ENCODE results near the gene AIFM2. TPM values are rescaled to one million over a fixed set of nuclear protein-coding genes. Genes with fewer than 3 reads are reported as not detected.

The AIFM2 gene
- total RNA-seq, 1 donor from 2014 or later = 16.8 TPM

GRCh38 chr10:70120417-70120816 lies 12.2 kb downstream of the AIFM2 start:
- DNase-seq = no peak
- Histone ChIP-seq H3K4me1 (peaks cover 18% of the 10 kb centered on the region), H3K9me3 (replicated peaks) (no peaks in the 10 kb centered on the region), H3K36me3 (peaks cover 61% of the 10 kb centered on the region), H3K4me3 (no peak overlapping the region), H3K27me3 (ENCODE audit: low read depth) (no peaks in the 10 kb centered on the region), H3K27ac (replicated peaks) (no peak overlapping the region)
- TF ChIP-seq CTCF (IDR thresholded peaks at IDR 0.05; ENCODE audit: borderline replicate concordance) = no peak
- intact Hi-C loops (cut with micrococcal nuclease) = no loop called here

- H3K36me3 ChIP-seq = peaks cover 67% of the 10 kb centered on the region
- intact Hi-C loops (cut with micrococcal nuclease) = no loop called here
These were observed 13.0 kb downstream of the AIFM2 start for GRCh38 chr10:70119623-70120022.

GRCh38 chr10:70119197-70119596 lies 13.4 kb downstream of the AIFM2 start:
- TF ChIP-seq CTCF (IDR thresholded peaks at IDR 0.05; ENCODE audit: borderline replicate concordance) = no peak
- intact Hi-C loops (cut with micrococcal nuclease) = no loop called here
- Histone ChIP-seq H3K9me3 (replicated peaks) (no peaks in the 10 kb centered on the region), H3K27ac (replicated peaks) (no peak overlapping the region), H3K4me1 (peaks cover 18% of the 10 kb centered on the region), H3K27me3 (ENCODE audit: low read depth) (no peaks in the 10 kb centered on the region), H3K4me3 (no peak overlapping the region), H3K36me3 (peaks cover 71% of the 10 kb centered on the region)
- no peak for DNase-seq

More at GRCh38 chr10:70119623-70120022, 13.0 kb downstream of the AIFM2 start:
- no peak for DNase-seq
- Histone ChIP-seq H3K4me1 (peaks cover 18% of the 10 kb centered on the region), H3K27ac (replicated peaks) (no peak overlapping the region), H3K27me3 (ENCODE audit: low read depth) (no peaks in the 10 kb centered on the region), H3K9me3 (replicated peaks) (no peaks in the 10 kb centered on the region), H3K4me3 (no peak overlapping the region)
- TF ChIP-seq CTCF (IDR thresholded peaks at IDR 0.05; ENCODE audit: borderline replicate concordance) = no peak

GRCh38 chr10:70118196-70118595 lies 14.4 kb downstream of the AIFM2 start:
- intact Hi-C loops (cut with micrococcal nuclease) = no loop called here
- Histone ChIP-seq H3K4me1 (peaks cover 18% of the 10 kb centered on the region), H3K36me3 (peaks cover 74% of the 10 kb centered on the region), H3K4me3 (no peak overlapping the region), H3K9me3 (replicated peaks) (no peaks in the 10 kb centered on the region), H3K27ac (replicated peaks) (no peak overlapping the region), H3K27me3 (ENCODE audit: low read depth) (no peaks in the 10 kb centered on the region)
- DNase-seq = no peak
- TF ChIP-seq CTCF (IDR thresholded peaks at IDR 0.05; ENCODE audit: borderline replicate concordance) = no peak

- DNase-seq = no peak
- H3K27ac ChIP-seq (replicated peaks) = no peak overlapping the region
- peaks cover 18% of the 10 kb centered on the region for H3K4me1 ChIP-seq
- H3K36me3 ChIP-seq = peaks cover 74% of the 10 kb centered on the region
- H3K9me3 ChIP-seq (replicated peaks) = no peaks in the 10 kb centered on the region
- H3K27me3 ChIP-seq (ENCODE audit: low read depth) = no peaks in the 10 kb centered on the region
- no peak for TF ChIP-seq CTCF (IDR thresholded peaks at IDR 0.05; ENCODE audit: borderline replicate concordance)
- no peak overlapping the region for H3K4me3 ChIP-seq
- intact Hi-C loops (cut with micrococcal nuclease) = no loop called here
These were observed 15.0 kb downstream of the AIFM2 start for GRCh38 chr10:70117646-70118045.

Data from left ventricle myocardium inferior (tissue), 1 donor.